SK-N-SH (cell line): ENCODE data around the gene PHLDB2. TPM values are rescaled to one million over a fixed set of nuclear protein-coding genes. Genes with fewer than 3 reads are reported as not detected.

Experiments used
- CTCF ChIA-PET: fragments of 300-600, 350-600 bp; formaldehyde crosslinking; extraction: SDS; loops from one replicate; lab custom pipeline; 2021; lab: Yijun Ruan, JAX
- POLR2A ChIA-PET: fragments of 350-600 bp; sonication (Branson Sonifier 250); formaldehyde crosslinking; extraction: SDS; loops from one replicate; lab custom pipeline; 2020; ENCODE audit warnings: antibody characterized with exemption, inconsistent platforms; lab: Yijun Ruan, JAX
- DNase-seq: peaks from one replicate; pipeline ENCODE4 v3.0.0; 2012
- H2AFZ ChIP-seq: fragments of 200-600 bp; sonication (generic); 2 replicates; pipeline ENCODE4 v1.8.1; 2016; ENCODE audit warnings: antibody characterized with exemption, mild to moderate bottlenecking, low read depth
- H3F3A ChIP-seq: fragments of 200-600 bp; sonication (generic); replicated peaks from 2 replicates; pipeline ENCODE3; 2016; ENCODE audit warnings: antibody characterized with exemption, mild to moderate bottlenecking; ENCODE audit not compliant: insufficient read depth
- H3K27ac ChIP-seq, 2 experiments: fragments of 200-500 bp in 1 of 2; fragments of 200-600 bp in 1 of 2; sonication (Bioruptor generic) in 1 of 2; sonication (generic), shearing (Covaris generic) in 1 of 2; 2 replicates each; pipeline versions ENCODE4 v1.5.1 to v1.6.1; 2014 to 2016; ENCODE audit warnings: low read depth in 2 of 2, inconsistent platforms in 1 of 2, low read length in 1 of 2, mild to moderate bottlenecking in 1 of 2, mixed read lengths in 1 of 2
- H3K27me3 ChIP-seq: fragments of 200-600 bp; sonication (generic), shearing (Covaris generic); 2 replicates; pipeline ENCODE4 v1.6.1; 2016; ENCODE audit warnings: mixed run types; ENCODE audit not compliant: insufficient read depth
- H3K36me3 ChIP-seq, 2 experiments: fragments of 200-500 bp in 1 of 2; fragments of 200-600 bp in 1 of 2; sonication (Bioruptor generic) in 1 of 2; sonication (generic) in 1 of 2; replicated peaks in 1 of 2; 2 replicates each; pipeline versions ENCODE3 to v1.5.1; 2014 to 2016; ENCODE audit warnings: low read length in 1 of 2, mild to moderate bottlenecking in 1 of 2; ENCODE audit not compliant: insufficient read depth in 2 of 2, control insufficient read depth in 1 of 2
- H3K4me1 ChIP-seq, 2 experiments: fragments of 200-500 bp in 1 of 2; fragments of 200-600 bp in 1 of 2; sonication (Bioruptor generic) in 1 of 2; sonication (generic), shearing (Covaris generic) in 1 of 2; 2 replicates each; pipeline versions ENCODE4 v1.5.1 to v1.6.1; 2014 to 2016; ENCODE audit warnings: low read depth in 1 of 2, low read length in 1 of 2, mixed run types in 1 of 2; ENCODE audit not compliant: insufficient read depth in 2 of 2, control insufficient read depth in 1 of 2
- H3K4me2 ChIP-seq: fragments of 200-600 bp; sonication (generic), shearing (Covaris generic); 2 replicates; pipeline ENCODE4 v1.6.1; 2017; ENCODE audit warnings: mixed run types
- H3K4me3 ChIP-seq, 2 experiments: fragments of 200-500 bp in 1 of 2; fragments of 200-600 bp in 1 of 2; sonication (Bioruptor generic) in 1 of 2; sonication (generic), shearing (Covaris generic) in 1 of 2; 2 replicates each; pipeline versions ENCODE4 v1.5.1 to v1.8.1; 2014 to 2016; ENCODE audit warnings: low read depth in 2 of 2, inconsistent platforms in 1 of 2, low read length in 1 of 2, mild to moderate bottlenecking in 1 of 2, mixed read lengths in 1 of 2, moderate library complexity in 1 of 2
- H3K79me2 ChIP-seq: fragments of 200-600 bp; sonication (generic); 2 replicates; pipeline ENCODE4 v1.8.1; 2017; ENCODE audit warnings: mild to moderate bottlenecking; ENCODE audit not compliant: insufficient read depth
- H3K9ac ChIP-seq: fragments of 200-600 bp; sonication (generic); 2 replicates; pipeline ENCODE4 v1.6.1; 2017; ENCODE audit warnings: mixed run types
- H3K9me2 ChIP-seq: fragments of 200-600 bp; sonication (generic); 2 replicates; pipeline ENCODE4 v1.6.1; 2017; ENCODE audit warnings: mixed run types
- H3K9me3 ChIP-seq: fragments of 200-600 bp; sonication (generic); 2 replicates; pipeline ENCODE4 v1.6.1; 2017; ENCODE audit warnings: mixed run types, mild to moderate bottlenecking, moderate library complexity
- H4K20me1 ChIP-seq: fragments of 200-600 bp; sonication (generic); 2 replicates; pipeline ENCODE4 v1.6.1; 2017; ENCODE audit warnings: mild to moderate bottlenecking, mixed run types; ENCODE audit not compliant: insufficient read depth
- ELF1 ChIP-seq: IDR thresholded peaks from 2 replicates; pipeline ENCODE4 v1.4.0; 2012
- EP300 ChIP-seq, 2 experiments: IDR thresholded peaks; 2 replicates each; pipeline versions ENCODE4 v1.4.0 to v1.6.1; 2012; ENCODE audit warnings: borderline replicate concordance in 1 of 2, low read depth in 1 of 2, low read length in 1 of 2
- EZH2phosphoT487 ChIP-seq: fragments of 200-600 bp; sonication (generic); IDR thresholded peaks from 2 replicates; pipeline ENCODE4 v1.6.1; 2017; ENCODE audit warnings: low read depth, mixed run types, mild to moderate bottlenecking, antibody characterized with exemption, moderate library complexity, borderline replicate concordance
- FOSL2 ChIP-seq: IDR thresholded peaks from 2 replicates; pipeline ENCODE4 v1.4.0; 2012; ENCODE audit warnings: low read depth, mild to moderate bottlenecking, moderate library complexity, borderline replicate concordance
- FOXM1 ChIP-seq: IDR thresholded peaks from 2 replicates; pipeline ENCODE4 v1.4.0; 2012; ENCODE audit warnings: low read depth, mild to moderate bottlenecking
- GABPA ChIP-seq: IDR thresholded peaks from 2 replicates; pipeline ENCODE4 v1.4.0; 2012; ENCODE audit warnings: low read depth, mild to moderate bottlenecking
- GATA2 ChIP-seq: sonication (generic); formaldehyde crosslinking; IDR thresholded peaks from 2 replicates; pipeline ENCODE4 v1.5.0; 2020; ENCODE audit warnings: mild to moderate bottlenecking, missing genetic modification reagents
- MXI1 ChIP-seq: IDR thresholded peaks from 2 replicates; pipeline ENCODE4 v1.6.1; 2012; ENCODE audit warnings: mild to moderate bottlenecking, low read depth, low read length, improper control_type of control experiment
- NFIC ChIP-seq: IDR thresholded peaks from 2 replicates; pipeline ENCODE4 v1.4.0; 2012; ENCODE audit warnings: borderline replicate concordance
- POLR2AphosphoS5 ChIP-seq: IDR thresholded peaks from 2 replicates; pipeline ENCODE4 v1.6.1; 2012; ENCODE audit warnings: low read depth, low read length
- RAD21 ChIP-seq: IDR thresholded peaks from 2 replicates; pipeline ENCODE4 v1.6.1; 2012; ENCODE audit warnings: mild to moderate bottlenecking, low read length
- RCOR1 ChIP-seq: fragments of 150-350 bp; IDR thresholded peaks from 2 replicates; pipeline ENCODE4 v1.6.1; 2017; ENCODE audit warnings: antibody characterized with exemption, low read length
- RXRA ChIP-seq: IDR thresholded peaks from 2 replicates; pipeline ENCODE4 v1.4.0; 2012; ENCODE audit warnings: low read depth, mild to moderate bottlenecking, borderline replicate concordance
- SIN3A ChIP-seq: IDR thresholded peaks from 2 replicates; pipeline ENCODE4 v1.6.1; 2012; ENCODE audit warnings: low read depth, mild to moderate bottlenecking, low read length, moderate library complexity, borderline replicate concordance
- TCF12 ChIP-seq: IDR thresholded peaks from 2 replicates; pipeline ENCODE4 v1.4.0; 2012
- WGBS: methylation state at CpG from one replicate; pipeline ENCODE4 v1.1.6; 2017; ENCODE audit warnings: low lambda C conversion rate; 5-methylcytosine and 5-hydroxymethylcytosine counted together
- polyA plus RNA-seq, 3 experiments: library from polyadenylated mRNA; depleted of rRNA; stranded (reverse); fragments of >200 nt; gene quantifications; 2 replicates each; pipeline ENCODE4 v1.2.3, GENCODE V29; 2012
- TF ChIP-seq, protein P1 (sequence below): IDR thresholded peaks from 2 replicates; pipeline ENCODE4 v1.4.0; 2012; ENCODE audit warnings: low read depth, borderline replicate concordance
- TF ChIP-seq, protein P2 (sequence below): IDR thresholded peaks from 2 replicates; pipeline ENCODE4; 2012
- TF ChIP-seq, protein P3 (sequence below): IDR thresholded peaks from 2 replicates; pipeline ENCODE4 v1.4.0; 2012; ENCODE audit warnings: low read depth, borderline replicate concordance
- TF ChIP-seq, protein P4 (sequence below): fragments of 150-350 bp; IDR thresholded peaks from 2 replicates; pipeline ENCODE4 v1.6.1; 2017; ENCODE audit warnings: antibody characterized with exemption, low read length, low read depth, borderline replicate concordance

Gene PHLDB2
- polyA plus RNA-seq, 1 of the 3 experiments (the other 2 are of a cell fraction) = 18.0 TPM

DNA sequence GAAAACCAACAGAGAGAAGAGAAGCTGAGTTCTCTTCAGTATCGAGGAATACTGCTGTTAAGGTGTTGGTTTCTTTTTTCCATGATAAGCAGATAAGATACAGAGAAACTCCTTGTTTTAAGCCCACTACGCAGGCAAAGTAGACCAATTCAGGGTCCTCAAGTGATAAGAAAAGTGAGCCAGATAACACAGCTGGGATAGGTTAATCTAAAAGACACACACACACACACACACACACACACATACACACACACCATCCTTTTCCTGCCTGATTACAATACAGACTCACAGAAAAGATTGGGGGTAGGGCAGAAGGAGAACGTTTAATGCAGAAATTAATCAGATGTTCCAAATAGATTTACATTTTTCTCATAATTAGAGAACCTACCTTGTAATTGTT lies 6.5 kb upstream of the PHLDB2 start:
- ChIA-PET CTCF (interaction anchor here (1.0 kb wide), 1 partner anchor 135 kb away, joined by 4 read pairs; no protein-coding TSS in a partner anchor), POLR2A (no interaction called here)
- no peak overlapping the region for H3K4me2 ChIP-seq
- TF ChIP-seq TCF12 = peak; percentile 24; the same call in 1 of the 2 replicates
- no peak for TF ChIP-seq POLR2AphosphoS5
- H3K4me1 ChIP-seq = peaks cover 0 to 12% of the 10 kb centered on the region in 2 experiments; a peak in 1 of 4 replicates
- no peak overlapping the region for H3K9ac ChIP-seq
- 64% methylated on average over 3 of the region's 3 CpGs for WGBS
- no peaks in the 10 kb centered on the region for H3K27me3 ChIP-seq
- peaks cover 2% of the 10 kb centered on the region for H3K79me2 ChIP-seq
- H4K20me1 ChIP-seq = no peaks in the 10 kb centered on the region
- 0 out of 2 replicates have a peak overlapping the region, but pooled peaks have one; percentile 73 for H2AFZ ChIP-seq
- DNase-seq = peak; percentile 27
- no peaks in the 10 kb centered on the region for H3K9me2 ChIP-seq
- H3K9me3 ChIP-seq = no peaks in the 10 kb centered on the region
- H3F3A ChIP-seq = peaks cover 26% of the 10 kb centered on the region
- no peaks in the 10 kb centered on the region for H3K36me3 ChIP-seq
- no peak overlapping the region for H3K4me3 ChIP-seq
- H3K27ac ChIP-seq = peak overlapping the region in 1 of 2 experiments; percentile 89; a peak in 2 of 4 replicates

DNA sequence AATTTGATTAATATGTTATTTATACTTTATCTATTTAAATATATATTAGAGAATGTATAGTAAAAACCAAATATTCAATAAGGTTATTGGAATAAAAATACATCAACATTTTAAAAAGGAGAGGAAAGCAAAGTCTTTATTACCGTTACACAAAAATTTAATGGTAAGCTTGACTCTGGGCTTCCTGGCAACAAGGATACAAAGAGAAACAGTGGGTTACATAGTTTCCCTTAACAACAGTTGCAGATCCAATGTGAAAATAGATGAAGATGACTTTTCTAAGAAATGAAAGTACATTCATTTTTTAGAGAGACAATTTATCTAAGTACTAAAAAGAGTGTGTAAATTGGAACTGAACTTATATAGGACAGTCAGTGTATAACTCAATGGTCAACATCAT lies 6.0 kb upstream of the PHLDB2 start:
- Histone ChIP-seq H3K36me3 (no peaks in the 10 kb centered on the region), H3K9me2 (no peaks in the 10 kb centered on the region), H4K20me1 (no peaks in the 10 kb centered on the region), H3K4me3 (no peak overlapping the region), H2AFZ (no peak overlapping the region), H3K4me2 (no peak overlapping the region), H3K9me3 (no peaks in the 10 kb centered on the region), H3K4me1 (peaks cover 0 to 12% of the 10 kb centered on the region in 2 experiments; a peak in 1 of 4 replicates), H3K79me2 (peaks cover 7% of the 10 kb centered on the region), H3K27me3 (no peaks in the 10 kb centered on the region), H3K27ac (peak overlapping the region in 1 of 2 experiments; percentile 89; a peak in 1 of 4 replicates), H3K9ac (no peak overlapping the region), H3F3A (peaks cover 26% of the 10 kb centered on the region)
- ChIA-PET CTCF (interaction anchor here (1.0 kb wide), 1 partner anchor 136 kb away, joined by 4 read pairs; no protein-coding TSS in a partner anchor), POLR2A (no interaction called here)
- no peak for DNase-seq
- WGBS = 92% methylated on average over 1 of the region's 1 CpG
- no peak for TF ChIP-seq NFIC
- no peak for TF ChIP-seq FOXM1
- no peak for TF ChIP-seq ELF1
- no peak for TF ChIP-seq GABPA
- TF ChIP-seq MXI1 = no peak
- no peak for TF ChIP-seq EP300 (IDR thresholded peaks at IDR 0.05; ENCODE audit: borderline replicate concordance in 1 of 2, low read depth in 1 of 2, low read length in 1 of 2)
- TF ChIP-seq, protein P1, sequence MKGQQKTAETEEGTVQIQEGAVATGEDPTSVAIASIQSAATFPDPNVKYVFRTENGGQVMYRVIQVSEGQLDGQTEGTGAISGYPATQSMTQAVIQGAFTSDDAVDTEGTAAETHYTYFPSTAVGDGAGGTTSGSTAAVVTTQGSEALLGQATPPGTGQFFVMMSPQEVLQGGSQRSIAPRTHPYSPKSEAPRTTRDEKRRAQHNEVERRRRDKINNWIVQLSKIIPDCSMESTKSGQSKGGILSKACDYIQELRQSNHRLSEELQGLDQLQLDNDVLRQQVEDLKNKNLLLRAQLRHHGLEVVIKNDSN = no peak
- no peak for TF ChIP-seq GATA2 (CRISPR knock-in tag)
- TF ChIP-seq EZH2phosphoT487 = no peak
- TF ChIP-seq, protein P2, sequence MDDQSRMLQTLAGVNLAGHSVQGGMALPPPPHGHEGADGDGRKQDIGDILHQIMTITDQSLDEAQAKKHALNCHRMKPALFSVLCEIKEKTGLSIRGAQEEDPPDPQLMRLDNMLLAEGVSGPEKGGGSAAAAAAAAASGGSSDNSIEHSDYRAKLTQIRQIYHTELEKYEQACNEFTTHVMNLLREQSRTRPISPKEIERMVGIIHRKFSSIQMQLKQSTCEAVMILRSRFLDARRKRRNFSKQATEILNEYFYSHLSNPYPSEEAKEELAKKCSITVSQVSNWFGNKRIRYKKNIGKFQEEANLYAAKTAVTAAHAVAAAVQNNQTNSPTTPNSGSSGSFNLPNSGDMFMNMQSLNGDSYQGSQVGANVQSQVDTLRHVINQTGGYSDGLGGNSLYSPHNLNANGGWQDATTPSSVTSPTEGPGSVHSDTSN = no peak
- no peak for TF ChIP-seq RXRA
- TF ChIP-seq RAD21 = no peak
- no peak for TF ChIP-seq FOSL2
- TF ChIP-seq, protein P3, sequence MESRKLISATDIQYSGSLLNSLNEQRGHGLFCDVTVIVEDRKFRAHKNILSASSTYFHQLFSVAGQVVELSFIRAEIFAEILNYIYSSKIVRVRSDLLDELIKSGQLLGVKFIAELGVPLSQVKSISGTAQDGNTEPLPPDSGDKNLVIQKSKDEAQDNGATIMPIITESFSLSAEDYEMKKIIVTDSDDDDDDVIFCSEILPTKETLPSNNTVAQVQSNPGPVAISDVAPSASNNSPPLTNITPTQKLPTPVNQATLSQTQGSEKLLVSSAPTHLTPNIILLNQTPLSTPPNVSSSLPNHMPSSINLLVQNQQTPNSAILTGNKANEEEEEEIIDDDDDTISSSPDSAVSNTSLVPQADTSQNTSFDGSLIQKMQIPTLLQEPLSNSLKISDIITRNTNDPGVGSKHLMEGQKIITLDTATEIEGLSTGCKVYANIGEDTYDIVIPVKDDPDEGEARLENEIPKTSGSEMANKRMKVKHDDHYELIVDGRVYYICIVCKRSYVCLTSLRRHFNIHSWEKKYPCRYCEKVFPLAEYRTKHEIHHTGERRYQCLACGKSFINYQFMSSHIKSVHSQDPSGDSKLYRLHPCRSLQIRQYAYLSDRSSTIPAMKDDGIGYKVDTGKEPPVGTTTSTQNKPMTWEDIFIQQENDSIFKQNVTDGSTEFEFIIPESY = no peak
- TF ChIP-seq RCOR1 = no peak
- TF ChIP-seq, protein P4, sequence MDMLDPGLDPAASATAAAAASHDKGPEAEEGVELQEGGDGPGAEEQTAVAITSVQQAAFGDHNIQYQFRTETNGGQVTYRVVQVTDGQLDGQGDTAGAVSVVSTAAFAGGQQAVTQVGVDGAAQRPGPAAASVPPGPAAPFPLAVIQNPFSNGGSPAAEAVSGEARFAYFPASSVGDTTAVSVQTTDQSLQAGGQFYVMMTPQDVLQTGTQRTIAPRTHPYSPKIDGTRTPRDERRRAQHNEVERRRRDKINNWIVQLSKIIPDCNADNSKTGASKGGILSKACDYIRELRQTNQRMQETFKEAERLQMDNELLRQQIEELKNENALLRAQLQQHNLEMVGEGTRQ = no peak
- TF ChIP-seq TCF12 = no peak
- no peak for TF ChIP-seq POLR2AphosphoS5
- TF ChIP-seq SIN3A = no peak
